Measurements from ENCODE around the gene ZNF837. TPM values are rescaled to one million over a fixed set of nuclear protein-coding genes. Genes with fewer than 3 reads are reported as not detected.

Gene ZNF837
- total and polyA plus RNA-seq, 2 experiments from 2014 or later: 5.0 to 5.4 TPM

DNA sequence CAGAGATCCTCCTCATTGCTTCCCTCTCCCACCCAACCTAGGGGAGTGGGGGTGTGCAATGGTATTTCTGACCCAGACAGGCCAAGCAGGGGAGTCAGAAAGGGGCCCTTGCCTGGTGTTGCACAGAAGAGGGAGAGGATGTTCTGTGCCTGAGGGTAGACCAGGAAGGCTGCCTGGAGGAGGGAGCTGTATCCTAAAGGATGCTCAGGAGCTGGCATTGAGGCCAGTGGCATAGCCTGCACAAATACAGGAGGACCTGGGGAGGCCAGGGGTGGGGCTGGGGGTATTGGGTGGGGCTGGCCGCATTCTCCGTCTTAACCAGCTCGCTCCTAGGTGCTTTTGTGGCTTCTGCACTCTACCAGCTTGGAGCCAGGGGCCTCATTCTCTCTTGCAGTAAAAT lies 19.1 kb upstream of the ZNF837 start:
- no peaks in the 10 kb centered on the region for H3K9me2 ChIP-seq (replicated peaks; ENCODE audit: insufficient read depth)
- peaks cover 13% of the 10 kb centered on the region for H3K79me2 ChIP-seq
- TF ChIP-seq EZH2phosphoT487 (IDR thresholded peaks at IDR 0.05; ENCODE audit: low read depth, severe bottlenecking, unreplicated experiment) (no peak), EZH2 (IDR thresholded peaks at IDR 0.05; ENCODE audit: borderline replicate concordance) (no peak)
- TF ChIP-seq, protein P1, sequence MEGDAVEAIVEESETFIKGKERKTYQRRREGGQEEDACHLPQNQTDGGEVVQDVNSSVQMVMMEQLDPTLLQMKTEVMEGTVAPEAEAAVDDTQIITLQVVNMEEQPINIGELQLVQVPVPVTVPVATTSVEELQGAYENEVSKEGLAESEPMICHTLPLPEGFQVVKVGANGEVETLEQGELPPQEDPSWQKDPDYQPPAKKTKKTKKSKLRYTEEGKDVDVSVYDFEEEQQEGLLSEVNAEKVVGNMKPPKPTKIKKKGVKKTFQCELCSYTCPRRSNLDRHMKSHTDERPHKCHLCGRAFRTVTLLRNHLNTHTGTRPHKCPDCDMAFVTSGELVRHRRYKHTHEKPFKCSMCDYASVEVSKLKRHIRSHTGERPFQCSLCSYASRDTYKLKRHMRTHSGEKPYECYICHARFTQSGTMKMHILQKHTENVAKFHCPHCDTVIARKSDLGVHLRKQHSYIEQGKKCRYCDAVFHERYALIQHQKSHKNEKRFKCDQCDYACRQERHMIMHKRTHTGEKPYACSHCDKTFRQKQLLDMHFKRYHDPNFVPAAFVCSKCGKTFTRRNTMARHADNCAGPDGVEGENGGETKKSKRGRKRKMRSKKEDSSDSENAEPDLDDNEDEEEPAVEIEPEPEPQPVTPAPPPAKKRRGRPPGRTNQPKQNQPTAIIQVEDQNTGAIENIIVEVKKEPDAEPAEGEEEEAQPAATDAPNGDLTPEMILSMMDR (IDR thresholded peaks at IDR 0.05; ENCODE audit: poor library complexity): no peak
- no peak for DNase-seq (ENCODE audit: low spot score)
- H3K36me3 ChIP-seq (replicated peaks; ENCODE audit: insufficient read depth, low read depth): no peaks in the 10 kb centered on the region
- H3K4me1 ChIP-seq (ENCODE audit: insufficient read depth): peaks cover 14% of the 10 kb centered on the region
- no peaks in the 10 kb centered on the region for H3K9me3 ChIP-seq (ENCODE audit: low read depth)
- H3K4me2 ChIP-seq: no peak overlapping the region
- H3K4me3 ChIP-seq: no peak overlapping the region
- 100% methylated on average over 1 of the region's 3 CpGs for WGBS (ENCODE audit: low lambda C conversion rate, missing lambda C conversion rate)
- no peak overlapping the region for H3K27ac ChIP-seq
- H2AFZ ChIP-seq: no peak overlapping the region
- no peaks in the 10 kb centered on the region for H4K20me1 ChIP-seq (ENCODE audit: insufficient read depth, poor library complexity, severe bottlenecking)
- peaks cover 8% of the 10 kb centered on the region for H3K27me3 ChIP-seq

- no peaks in the 10 kb centered on the region for H4K20me1 ChIP-seq (ENCODE audit: insufficient read depth, poor library complexity, severe bottlenecking)
- no peak overlapping the region for H2AFZ ChIP-seq
- H3K4me1 ChIP-seq (ENCODE audit: insufficient read depth): peaks cover 14% of the 10 kb centered on the region
- H3K79me2 ChIP-seq: peaks cover 13% of the 10 kb centered on the region
- no peaks in the 10 kb centered on the region for H3K9me3 ChIP-seq (ENCODE audit: low read depth)
- TF ChIP-seq EZH2phosphoT487 (IDR thresholded peaks at IDR 0.05; ENCODE audit: low read depth, severe bottlenecking, unreplicated experiment): no peak
- TF ChIP-seq, protein P1 (IDR thresholded peaks at IDR 0.05; ENCODE audit: poor library complexity): no peak
- no peak for TF ChIP-seq EZH2 (IDR thresholded peaks at IDR 0.05; ENCODE audit: borderline replicate concordance)
- peaks cover 8% of the 10 kb centered on the region for H3K27me3 ChIP-seq
- 98% methylated on average over 6 of the region's 6 CpGs for WGBS (ENCODE audit: low lambda C conversion rate, missing lambda C conversion rate)
- no peak overlapping the region for H3K4me2 ChIP-seq
- no peak overlapping the region for H3K27ac ChIP-seq
- H3K9me2 ChIP-seq (replicated peaks; ENCODE audit: insufficient read depth): no peaks in the 10 kb centered on the region
- H3K4me3 ChIP-seq: no peak overlapping the region
- H3K36me3 ChIP-seq (replicated peaks; ENCODE audit: insufficient read depth, low read depth): no peaks in the 10 kb centered on the region
- no peak for DNase-seq (ENCODE audit: low spot score)
These were observed 17.7 kb upstream of the ZNF837 start for GRCh38 chr19:58398545-58398944.

DNA sequence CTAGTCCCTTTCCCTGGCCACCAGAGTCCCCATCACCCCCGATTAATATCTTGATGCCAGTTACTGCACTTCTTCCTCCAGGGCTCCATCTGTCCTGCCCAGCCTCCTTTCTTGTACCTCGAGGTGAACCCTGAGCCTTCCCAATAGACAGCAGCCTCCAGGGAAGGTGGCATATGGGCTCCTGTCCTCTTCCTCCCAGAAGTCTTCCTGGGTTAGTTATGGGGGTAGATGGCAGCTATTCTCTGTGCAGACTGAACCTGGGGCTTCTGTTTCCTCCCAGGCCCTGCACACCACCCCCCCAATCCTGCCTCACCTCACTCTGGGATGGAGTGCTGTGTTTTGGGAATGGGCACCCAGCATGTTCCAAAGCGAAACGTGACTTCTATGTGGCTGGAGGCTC lies 17.3 kb upstream of the ZNF837 start:
- 94% methylated on average over 4 of the region's 4 CpGs for WGBS (ENCODE audit: low lambda C conversion rate, missing lambda C conversion rate)
- no peaks in the 10 kb centered on the region for H3K9me3 ChIP-seq (ENCODE audit: low read depth)

More for the DNA sequence above, 17.3 kb upstream of the ZNF837 start:
- TF ChIP-seq EZH2 (IDR thresholded peaks at IDR 0.05; ENCODE audit: borderline replicate concordance) (no peak), EZH2phosphoT487 (IDR thresholded peaks at IDR 0.05; ENCODE audit: low read depth, severe bottlenecking, unreplicated experiment) (no peak)
- TF ChIP-seq, protein P1 (IDR thresholded peaks at IDR 0.05; ENCODE audit: poor library complexity): no peak
- H3K4me2 ChIP-seq: no peak overlapping the region
- H3K27me3 ChIP-seq: peaks cover 8% of the 10 kb centered on the region
- H3K9me2 ChIP-seq (replicated peaks; ENCODE audit: insufficient read depth): no peaks in the 10 kb centered on the region
- no peak overlapping the region for H3K27ac ChIP-seq
- peaks cover 14% of the 10 kb centered on the region for H3K4me1 ChIP-seq (ENCODE audit: insufficient read depth)
- H3K36me3 ChIP-seq (replicated peaks; ENCODE audit: insufficient read depth, low read depth): no peaks in the 10 kb centered on the region
- DNase-seq (ENCODE audit: low spot score): no peak
- H2AFZ ChIP-seq: no peak overlapping the region
- peaks cover 12% of the 10 kb centered on the region for H3K79me2 ChIP-seq
- no peaks in the 10 kb centered on the region for H4K20me1 ChIP-seq (ENCODE audit: insufficient read depth, poor library complexity, severe bottlenecking)
- H3K4me3 ChIP-seq: no peak overlapping the region

Measured in hepatocyte (in vitro differentiated cells).